ENCODE data around the gene DHRS13.

GRCh38 chr17:28856028-28856574 lies 46.8 kb downstream of the DHRS13 start:
- TF ChIP-seq CTCF (conservative IDR thresholded peaks at IDR 0.05 in 1 of 2, IDR thresholded peaks at IDR 0.05 in 1 of 2; ENCODE audit: extremely low read depth in 1 of 2, insufficient read depth in 1 of 2, low read depth in 1 of 2, low read length in 2 of 2) (no peak), EZH2 (IDR thresholded peaks at IDR 0.05; ENCODE audit: borderline replicate concordance, low read length) (no peak)
